Testis (tissue), 2 donors: Measurements from ENCODE around the gene GPR108.

Experiments
- POLR2A ChIP-seq: fragments of 450-650 bp; IDR thresholded peaks from one replicate; pipeline ENCODE4 v1.6.1; 2017; ENCODE audit warnings: antibody characterized with exemption, mild to moderate bottlenecking, moderate library complexity
- TF ChIP-seq, protein P1 (sequence below), 3 experiments: fragments of 450-650 bp in 2 of 3; fragments of 200-600 bp in 1 of 3; sonication (generic) in 1 of 3; IDR thresholded peaks; one replicate each; pipeline ENCODE4 v1.5.1; 2016 to 2019; ENCODE audit warnings: antibody characterized with exemption in 3 of 3, mild to moderate bottlenecking in 2 of 3, moderate library complexity in 1 of 3

DNA sequence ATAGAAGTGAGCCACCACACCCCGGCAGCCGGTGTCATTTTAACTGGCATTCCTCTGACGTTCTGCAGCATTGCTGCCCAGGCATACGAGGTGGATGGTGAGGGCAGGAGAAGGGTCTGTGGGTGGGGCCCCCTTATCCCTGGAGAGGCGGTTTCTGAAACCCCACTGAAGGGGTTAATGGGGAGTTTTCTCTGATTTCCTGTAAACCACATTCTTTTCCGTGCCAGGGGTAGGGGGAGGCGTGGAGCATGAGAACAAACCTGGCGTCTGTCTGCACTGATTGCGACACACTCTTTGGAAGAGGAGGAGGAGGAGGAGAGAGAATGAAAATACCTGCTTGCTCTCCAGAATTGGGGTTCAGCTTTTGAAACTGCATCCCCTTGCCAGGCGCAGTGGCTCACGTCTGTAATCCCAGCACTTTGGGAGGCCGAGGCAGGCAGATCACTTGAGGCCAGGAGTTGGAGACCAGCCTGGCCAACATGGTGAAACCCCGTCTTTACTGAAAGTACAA, 14.2 kb downstream of the GPR108 start:
- TF ChIP-seq, protein P1, sequence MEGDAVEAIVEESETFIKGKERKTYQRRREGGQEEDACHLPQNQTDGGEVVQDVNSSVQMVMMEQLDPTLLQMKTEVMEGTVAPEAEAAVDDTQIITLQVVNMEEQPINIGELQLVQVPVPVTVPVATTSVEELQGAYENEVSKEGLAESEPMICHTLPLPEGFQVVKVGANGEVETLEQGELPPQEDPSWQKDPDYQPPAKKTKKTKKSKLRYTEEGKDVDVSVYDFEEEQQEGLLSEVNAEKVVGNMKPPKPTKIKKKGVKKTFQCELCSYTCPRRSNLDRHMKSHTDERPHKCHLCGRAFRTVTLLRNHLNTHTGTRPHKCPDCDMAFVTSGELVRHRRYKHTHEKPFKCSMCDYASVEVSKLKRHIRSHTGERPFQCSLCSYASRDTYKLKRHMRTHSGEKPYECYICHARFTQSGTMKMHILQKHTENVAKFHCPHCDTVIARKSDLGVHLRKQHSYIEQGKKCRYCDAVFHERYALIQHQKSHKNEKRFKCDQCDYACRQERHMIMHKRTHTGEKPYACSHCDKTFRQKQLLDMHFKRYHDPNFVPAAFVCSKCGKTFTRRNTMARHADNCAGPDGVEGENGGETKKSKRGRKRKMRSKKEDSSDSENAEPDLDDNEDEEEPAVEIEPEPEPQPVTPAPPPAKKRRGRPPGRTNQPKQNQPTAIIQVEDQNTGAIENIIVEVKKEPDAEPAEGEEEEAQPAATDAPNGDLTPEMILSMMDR (IDR thresholded peaks at IDR 0.05): no peak
- TF ChIP-seq POLR2A: no peak
